ENCODE results near the gene CIB4.

CIB4 gene

DNA sequence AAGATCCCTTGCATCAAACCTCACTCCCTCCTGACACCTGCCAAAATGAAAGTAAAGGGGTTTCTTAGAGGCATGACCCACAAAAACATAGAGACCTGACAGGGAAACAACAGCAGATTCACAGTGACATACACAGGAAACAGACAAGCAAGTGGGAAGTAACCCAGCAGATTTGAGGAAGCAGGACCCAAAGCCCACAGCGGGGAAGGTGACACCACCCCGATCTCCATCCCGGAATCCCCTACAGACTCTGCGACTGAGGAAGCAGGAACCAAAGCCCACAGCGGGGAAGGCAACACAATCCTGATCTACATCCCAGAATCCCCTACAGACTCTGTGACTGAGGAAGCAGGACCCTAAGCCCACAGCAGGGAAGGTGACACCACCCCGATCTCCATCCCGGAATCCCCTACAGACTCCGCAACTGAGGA, 21.6 kb downstream of the CIB4 start:
- no peak for DNase-seq

- no peak for DNase-seq
Measured at GRCh38 chr2:26619096-26619495, 22.1 kb downstream of the CIB4 start.

DNA sequence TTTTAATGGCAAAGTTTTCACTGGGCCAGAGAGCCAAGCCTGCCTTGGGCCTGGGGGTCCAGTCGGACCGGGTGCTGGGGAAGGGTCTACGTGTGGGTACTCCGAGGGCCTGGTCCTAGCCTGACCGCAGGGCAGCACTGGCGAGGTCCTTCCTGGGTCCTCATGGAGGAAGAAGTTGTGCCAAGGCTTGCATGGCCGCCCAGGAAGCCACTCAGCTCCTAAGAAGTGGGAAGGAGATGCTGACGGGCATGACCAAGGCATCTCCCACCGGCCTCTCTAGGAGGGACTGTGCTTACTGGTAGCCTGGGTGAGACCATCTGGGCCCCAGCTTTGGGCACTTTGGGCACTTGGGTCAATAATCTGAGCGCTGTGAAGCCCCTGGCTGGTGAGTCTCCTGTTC, 22.6 kb downstream of the CIB4 start:
- no peak for DNase-seq

DNA sequence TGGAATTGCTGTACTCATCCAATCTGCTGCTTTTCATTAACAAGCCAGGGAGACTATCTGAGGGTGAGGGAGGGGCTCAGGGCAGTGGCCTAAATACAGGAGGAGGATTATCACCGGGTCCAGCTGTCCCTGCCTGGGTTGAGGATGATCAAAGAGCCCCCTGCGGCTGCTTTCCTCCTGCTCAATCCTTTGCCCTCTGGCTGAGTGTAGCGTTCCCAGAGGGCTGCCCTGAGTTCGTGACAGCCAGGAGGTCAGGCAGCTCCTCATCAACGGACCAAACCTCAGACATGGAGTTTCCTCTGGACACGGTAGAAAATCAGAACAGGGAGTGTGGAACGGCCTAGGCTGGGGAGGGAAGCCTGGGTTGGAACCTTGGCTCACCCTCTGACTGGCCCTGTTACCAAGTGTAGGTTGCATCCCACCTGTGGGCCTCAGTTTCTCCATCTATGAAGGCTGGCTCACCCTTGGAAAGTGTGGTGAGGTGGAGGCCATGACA, 23.5 kb downstream of the CIB4 start:
- no peak for DNase-seq

DNA sequence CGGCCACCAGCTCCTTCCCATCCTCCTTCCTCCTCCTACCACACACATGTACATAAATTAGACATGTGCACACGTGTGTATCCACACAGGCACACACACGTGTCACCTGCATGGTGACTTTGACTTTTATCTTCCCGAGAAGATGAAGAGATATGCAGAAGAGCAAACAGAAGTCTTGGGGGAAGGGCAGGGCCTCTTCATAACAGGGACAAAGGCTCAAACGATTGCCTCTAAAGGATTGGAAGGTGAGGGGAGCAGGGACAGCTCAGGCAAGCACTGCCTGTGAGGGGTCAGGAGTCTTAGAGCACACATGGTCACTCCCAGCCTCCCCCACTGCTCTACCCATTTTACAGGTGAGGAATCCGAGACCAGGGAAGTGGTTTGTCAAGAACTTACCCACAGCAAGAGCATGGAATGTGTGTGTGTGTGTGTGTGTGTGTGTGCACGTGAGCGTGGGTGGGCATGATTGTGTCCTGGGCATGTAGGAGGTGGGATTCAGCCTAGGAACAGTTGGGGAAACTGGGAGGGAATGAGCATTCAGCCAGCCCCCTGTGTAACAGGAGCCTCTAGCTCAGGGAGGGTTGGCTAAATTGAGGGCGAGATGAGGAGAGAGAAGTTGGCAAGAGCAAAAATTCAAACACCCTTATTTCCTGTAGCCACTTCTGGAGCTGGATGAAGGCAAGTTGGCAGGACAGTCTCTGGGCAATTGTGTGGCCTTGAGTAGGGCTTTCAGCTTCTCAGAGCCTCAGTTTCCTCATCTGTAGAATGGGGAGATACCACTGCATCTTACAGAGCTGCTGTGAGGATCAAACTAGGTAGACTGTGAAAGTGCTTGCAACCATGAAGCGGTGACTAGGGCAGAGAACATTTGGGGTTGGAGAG, 24.2 kb downstream of the CIB4 start:
- DNase-seq = no peak

DNA sequence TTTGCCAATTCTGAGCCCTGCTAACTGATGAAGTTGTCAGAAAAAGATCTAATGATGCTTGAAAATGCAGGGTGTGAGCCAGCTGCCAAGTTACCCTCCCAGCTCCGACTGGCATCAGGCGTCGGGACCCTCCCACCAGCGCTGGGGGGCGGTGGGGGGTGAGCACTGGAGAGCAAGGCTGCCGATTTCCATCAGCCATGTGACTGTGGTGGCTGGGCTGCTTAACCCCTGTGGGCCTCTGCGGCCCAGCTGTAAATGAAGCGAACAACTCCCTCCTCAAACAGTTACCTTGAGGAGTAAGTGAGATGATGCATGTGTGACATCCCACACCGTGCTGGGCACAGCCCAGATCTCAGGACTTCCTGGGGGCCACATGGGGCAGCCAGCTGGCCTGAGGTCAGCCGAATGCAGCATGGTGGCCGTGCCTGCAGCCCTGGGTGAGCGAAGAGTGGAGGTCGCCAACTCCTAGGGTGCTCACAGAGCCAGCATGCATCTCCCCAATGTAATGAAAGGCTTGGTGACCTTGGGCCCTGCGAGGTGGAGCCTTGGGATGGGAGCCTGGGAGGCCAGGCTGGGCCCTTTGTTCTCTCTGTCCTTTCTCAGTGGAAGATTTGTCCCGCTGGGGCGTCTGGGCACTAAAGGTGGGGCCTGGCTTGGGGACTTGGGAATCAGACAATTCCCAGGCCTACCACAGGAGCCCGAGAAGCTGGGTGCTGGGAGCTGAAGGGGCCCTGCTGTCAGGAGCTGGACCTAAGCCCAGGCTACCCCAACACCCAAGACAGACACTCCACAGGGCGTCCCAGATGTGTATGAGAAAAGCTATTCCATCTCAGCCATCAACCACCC, 25.1 kb downstream of the CIB4 start:
- DNase-seq = peak; percentile 94

- no peak for DNase-seq
Measured at GRCh38 chr2:26615336-26615859, 25.8 kb downstream of the CIB4 start.

GRCh38 chr2:26614216-26615138, 26.7 kb downstream of the CIB4 start:
- no peak for DNase-seq

- DNase-seq = no peak
Measured at GRCh38 chr2:26613241-26614215, 27.6 kb downstream of the CIB4 start.

DNA sequence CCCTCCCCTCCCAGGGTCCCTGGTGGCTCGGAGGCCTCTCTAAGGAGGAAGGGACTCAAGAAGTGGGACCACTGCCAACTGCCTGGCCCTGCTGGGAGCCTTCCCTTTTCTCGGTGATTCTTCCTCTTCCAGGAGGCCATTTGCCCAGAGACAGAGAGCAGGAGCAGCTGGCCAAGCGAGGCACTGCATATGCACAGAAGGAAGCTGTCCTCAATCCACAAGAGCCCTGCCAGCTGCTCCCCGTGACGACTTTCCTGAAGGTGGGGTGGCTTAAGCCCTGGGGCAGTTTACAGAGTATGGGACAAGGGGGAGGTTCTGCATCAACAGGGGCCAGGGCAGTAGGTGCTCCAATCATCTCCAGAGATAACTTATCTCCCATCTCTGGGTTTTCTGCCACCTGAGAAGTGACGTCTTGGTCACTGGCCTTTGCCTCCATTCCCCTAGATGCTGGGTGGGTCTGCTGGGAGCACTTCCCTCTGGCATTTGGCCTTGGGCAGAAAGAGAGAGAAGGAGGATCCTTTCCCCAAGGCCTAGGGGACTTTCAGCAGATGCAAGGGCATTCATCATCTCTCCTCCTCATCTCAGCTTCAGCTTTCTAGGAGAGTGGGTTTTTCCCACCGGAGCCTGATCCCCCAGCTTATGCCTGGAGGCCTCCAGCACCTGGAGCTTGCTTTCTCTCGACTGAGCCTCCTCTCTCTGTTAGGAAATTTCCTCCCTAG, 28.5 kb downstream of the CIB4 start:
- peak; percentile 77 for DNase-seq

DNA sequence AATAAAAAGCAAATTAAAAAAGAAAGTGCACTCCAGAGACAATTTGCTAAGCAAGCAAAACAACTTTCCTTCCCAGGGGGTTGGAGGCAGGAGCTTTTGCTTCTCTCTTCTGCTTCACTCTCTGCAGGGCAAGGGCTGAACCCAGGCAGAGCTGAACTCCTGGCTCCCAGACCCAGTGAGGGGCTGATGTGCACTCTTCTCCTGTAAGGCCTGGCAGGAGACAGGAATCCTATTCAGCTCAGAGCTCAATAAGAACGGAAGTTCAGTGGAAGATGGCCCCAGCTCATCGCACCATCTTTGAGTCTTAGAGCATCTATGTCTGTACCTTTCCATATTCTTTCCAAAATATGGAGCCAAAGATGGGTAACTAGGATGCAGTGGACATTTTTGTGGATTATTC, 29.1 kb downstream of the CIB4 start:
- no peak for DNase-seq

DNA sequence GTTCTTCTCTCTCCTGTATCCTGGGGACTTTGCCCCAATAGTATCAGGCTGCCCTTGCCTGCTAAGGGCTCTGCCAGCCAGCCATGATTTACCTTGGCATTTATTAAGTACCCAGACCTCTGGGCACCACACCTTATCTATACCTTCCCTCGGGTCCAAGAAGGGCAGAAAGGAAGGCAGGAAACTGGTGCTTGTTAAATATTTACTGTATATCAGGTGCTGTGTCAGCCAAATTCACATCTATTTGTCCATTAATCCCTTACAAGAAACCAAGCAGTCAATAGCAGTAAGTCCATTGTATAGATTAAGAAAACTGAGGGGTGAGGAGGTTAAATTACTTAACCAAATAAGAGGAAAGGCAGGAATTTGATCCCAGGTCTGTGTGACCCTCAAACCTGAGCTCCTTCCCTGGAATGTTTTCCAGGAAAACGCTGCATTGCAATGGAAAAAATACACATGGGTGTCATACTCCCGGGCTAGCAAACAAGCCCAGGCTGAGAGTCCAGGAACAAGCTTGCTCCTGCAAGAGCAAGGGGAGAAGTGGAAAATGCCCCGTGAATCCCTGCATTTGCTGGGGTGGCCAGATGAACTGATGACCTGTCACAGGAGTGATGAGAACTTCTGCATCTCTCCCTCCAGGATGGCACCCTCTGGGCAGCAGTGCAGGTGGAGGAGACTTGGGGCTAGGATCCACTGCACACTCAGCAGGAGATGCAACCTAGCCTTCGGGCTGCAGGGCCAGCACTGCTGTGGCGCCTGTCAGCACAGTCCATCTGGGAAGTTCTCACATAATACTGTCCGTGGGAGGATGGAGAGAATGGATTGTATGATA, 30.4 kb downstream of the CIB4 start:
- DNase-seq = no peak

DNA sequence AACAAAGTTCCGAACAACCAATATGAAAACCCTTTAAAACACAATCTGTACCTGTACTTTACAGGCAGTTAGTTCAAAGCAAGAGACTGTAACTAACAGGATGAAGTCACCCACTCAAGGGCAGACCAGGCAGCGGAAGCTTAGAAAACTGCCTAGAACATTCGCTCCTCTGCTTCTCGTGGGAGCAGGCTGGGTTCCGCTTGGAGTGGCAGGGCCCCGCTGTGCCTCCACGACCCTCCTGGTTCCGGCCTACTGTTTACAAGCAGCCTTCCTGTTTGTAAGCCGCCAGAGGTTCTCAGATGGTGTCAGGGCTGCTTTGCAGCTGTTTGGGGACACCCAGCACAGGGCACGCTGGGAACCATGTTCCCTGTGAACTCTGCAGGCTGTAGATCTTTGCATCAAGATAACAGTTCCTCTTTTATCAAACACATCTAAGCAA, 31.3 kb downstream of the CIB4 start:
- no peak for DNase-seq

- DNase-seq = no peak
Measured at GRCh38 chr2:26609205-26609631, 31.9 kb downstream of the CIB4 start.

- no peak for DNase-seq
Measured at GRCh38 chr2:26608557-26608956, 32.6 kb downstream of the CIB4 start.

DNA sequence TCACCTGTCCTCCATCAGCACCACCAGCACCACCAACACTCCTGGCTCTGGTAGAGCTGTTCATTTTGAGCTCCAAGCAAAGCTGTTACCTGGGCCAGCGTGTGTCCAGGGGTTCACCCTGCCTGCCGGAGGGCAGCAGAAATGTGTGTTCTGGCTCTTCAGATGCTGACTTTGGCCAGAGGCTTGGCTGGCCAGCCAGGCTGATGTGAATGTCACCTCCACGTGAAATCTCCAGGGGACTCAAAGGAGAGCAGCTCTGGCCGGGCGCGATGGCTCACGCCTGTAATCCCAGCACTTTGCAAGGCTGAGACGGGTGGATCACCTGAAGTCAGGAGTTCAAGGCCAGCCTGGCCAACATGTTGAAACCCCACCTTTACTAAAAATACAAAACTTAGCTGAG, 33.5 kb downstream of the CIB4 start:
- DNase-seq = no peak

DNA sequence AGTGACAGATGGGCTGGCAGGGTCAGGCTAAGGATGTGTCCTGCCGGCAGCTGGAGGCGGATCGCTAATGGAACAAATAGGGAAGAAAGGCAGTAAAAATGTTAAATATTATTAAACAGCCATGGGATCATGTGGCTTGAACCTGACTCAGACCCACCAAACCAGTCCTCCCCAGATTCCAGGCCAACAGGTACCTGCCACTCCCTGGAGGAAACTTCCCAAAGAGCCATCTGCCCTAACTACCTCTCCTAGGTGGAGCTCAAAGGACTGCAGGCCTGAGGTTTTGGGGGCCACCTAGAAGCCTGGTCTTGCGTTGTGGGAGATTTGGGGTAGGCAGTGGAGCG, 34.3 kb downstream of the CIB4 start:
- DNase-seq = no peak

DNA sequence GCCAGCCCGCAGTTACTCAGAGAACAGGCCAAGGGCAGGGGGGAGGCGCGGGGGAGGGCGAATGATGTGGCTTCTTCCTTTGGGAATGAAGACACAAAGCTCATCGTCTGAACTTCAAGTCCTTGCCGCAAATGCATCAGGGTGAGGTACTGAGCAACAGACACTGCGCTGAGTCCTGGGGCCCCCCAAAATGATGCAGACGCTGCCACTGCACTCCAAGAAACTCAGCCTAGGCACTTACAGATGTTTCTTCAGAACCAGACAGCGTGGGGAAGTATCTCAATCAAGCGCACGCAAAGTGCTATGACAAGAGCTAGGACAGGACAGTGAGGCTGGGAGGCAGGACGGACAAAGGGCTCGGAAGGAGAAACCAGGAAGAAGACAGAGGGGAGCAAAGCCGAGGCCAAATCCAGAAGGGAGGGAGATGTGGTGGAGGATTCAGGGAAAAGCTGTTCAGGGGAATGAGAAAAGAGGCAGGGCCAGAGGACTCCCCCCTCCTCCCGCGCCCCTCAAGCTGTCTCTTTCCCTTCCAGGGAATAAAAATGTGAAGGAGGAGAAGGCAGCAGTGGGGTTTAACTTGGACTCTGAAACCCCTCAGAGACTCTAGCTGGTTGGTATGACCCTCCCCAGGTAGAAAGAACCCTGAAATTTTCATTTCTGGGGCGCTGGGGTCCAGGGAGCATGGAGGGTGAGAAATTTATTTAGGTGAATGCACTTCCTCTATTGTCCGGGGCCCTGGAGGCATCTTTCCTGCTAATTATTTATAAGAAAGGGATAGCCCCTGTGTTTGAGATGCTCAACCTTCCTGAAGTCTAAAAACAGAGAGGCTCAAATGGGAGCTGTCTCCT, 34.9 kb downstream of the CIB4 start:
- DNase-seq = no peak

All from NCI-H446 treated with DMSO at 0.1 percent for 48 hours (cell line).